Psoas muscle (tissue), 8 donors: Measurements from ENCODE around the gene PANK4. TPM values are rescaled to one million over a fixed set of nuclear protein-coding genes. Genes with fewer than 3 reads are reported as not detected.

Experiments used
- ATAC-seq, 4 donors: fragments of 200-7000 bp; cut with Tn5 transposase; one replicate each; pipeline ENCODE4 v1.9.1; 2020; ENCODE audit warnings: moderate library complexity in 3 of 4, mild to moderate bottlenecking in 2 of 4
- DNase-seq, 2 donors: peaks; one replicate each; pipeline ENCODE4 v3.0.0-alpha.2; 2020
- H3K27ac ChIP-seq: fragments of 200-600 bp; one replicate; pipeline ENCODE4 v1.8.0; 2022
- H3K27me3 ChIP-seq, 3 donors: fragments of 200-600 bp in 1 of 3; one replicate each; pipeline versions ENCODE4 v1.6.1 to v1.8.0; 2013 to 2022; ENCODE audit warnings: low read length in 2 of 3, mild to moderate bottlenecking in 2 of 3, moderate library complexity in 1 of 3; ENCODE audit not compliant: insufficient read depth in 3 of 3
- H3K36me3 ChIP-seq, 2 donors: fragments of 200-600 bp in 1 of 2; one replicate each; pipeline versions ENCODE4 v1.6.1 to v1.8.0; 2013 to 2022; ENCODE audit warnings: low read depth in 1 of 2, mild to moderate bottlenecking in 1 of 2, moderate library complexity in 1 of 2; ENCODE audit not compliant: insufficient read depth in 1 of 2
- H3K4me1 ChIP-seq: fragments of 200-600 bp; one replicate; pipeline ENCODE4 v1.8.0; 2022
- H3K4me3 ChIP-seq: fragments of 200-600 bp; one replicate; pipeline ENCODE4 v1.8.0; 2022; ENCODE audit warnings: mild to moderate bottlenecking
- H3K9me3 ChIP-seq: fragments of 200-600 bp; one replicate; pipeline ENCODE4 v1.8.0; 2022
- CTCF ChIP-seq: fragments of 200-600 bp; IDR thresholded peaks from one replicate; pipeline ENCODE4 v1.8.0; 2022; ENCODE audit warnings: antibody characterized with exemption
- WGBS, 3 donors: extraction: QIAGEN DNeasy Blood & Tissue Kit; methylation state at CpG; one replicate each; pipeline versions ENCODE4 v1.1.6 to v1.1.7; 2013; 5-methylcytosine and 5-hydroxymethylcytosine counted together
- intact Hi-C, 2 donors: fragments of 100-400 bp; cut with DNase I; formaldehyde crosslinking; loops; one replicate each; pipeline versions ENCODE4 v1.11.0 to v1.14.2; 2022
- polyA plus RNA-seq, 3 donors: library from polyadenylated mRNA; stranded (reverse); fragments of 200-250 nt; gene quantifications; one replicate each; pipeline ENCODE4 v1.2.3, GENCODE V29; 2013
- total RNA-seq, 4 donors: library from RNA; stranded (reverse); fragmentation: NEBNext Ultra II Directional in 2 of 4; extraction: Animal tissue kit (Norgen Biotek cat#: 25700) in 2 of 4; gene quantifications; one replicate each; pipeline versions ENCODE4 v1.2.1 to v1.2.4, GENCODE V29; 2021 to 2023
- donor health status: healthy with polysubstance abuse.
- donor health status: DM: no; HTN: no; CAD: no; lungs with moderate emphysema.
- donor health status: Bipolar disorder and iron deficiency.
- donor health status: healthy.
- donor health status: DM: yes; HTN: yes; CAD: no.
- donor health status: DM: no; HTN: no; CAD: no.
- donor health status: DM: no; HTN: no; CAD: no.
- donor health status: DM: yes; HTN: yes; CAD: no.

PANK4 gene
- total and polyA plus RNA-seq, 7 donors: 29.0 to 45.1 (median 31.9) TPM

GRCh38 chr1:2544093-2544874 lies 17.9 kb upstream of the PANK4 start:
- ATAC-seq (no peak), DNase-seq (no peak)
- H3K27me3 ChIP-seq: peaks cover 0 to 59% (median 14%) of the 10 kb centered on the region in 3 donors
- no peak overlapping the region for H3K27ac ChIP-seq
- H3K4me3 ChIP-seq: no peak overlapping the region
- no peaks in the 10 kb centered on the region for H3K9me3 ChIP-seq
- TF ChIP-seq CTCF: no peak
- H3K4me1 ChIP-seq: peaks cover 15% of the 10 kb centered on the region
- WGBS, 3 donors: 28 to 42% (median 35%) methylated on average over 26 of the region's 26 CpGs
- intact Hi-C loops: no loop called here
- H3K36me3 ChIP-seq: no peaks in the 10 kb centered on the region

GRCh38 chr1:2543543-2544092 lies 17.2 kb upstream of the PANK4 start:
- Histone ChIP-seq H3K27ac (no peak overlapping the region), H3K36me3 (no peaks in the 10 kb centered on the region), H3K27me3 (peaks cover 0 to 65% (median 14%) of the 10 kb centered on the region in 3 donors), H3K9me3 (no peaks in the 10 kb centered on the region), H3K4me1 (peaks cover 15% of the 10 kb centered on the region), H3K4me3 (no peak overlapping the region)
- ATAC-seq (no peak), DNase-seq (no peak)
- TF ChIP-seq CTCF: no peak
- WGBS, 3 donors: 13 to 19% (median 16%) methylated on average over 23 to 26 of the region's 26 CpGs
- intact Hi-C loops: no loop called here

- WGBS, 3 donors: 77 to 87% (median 86%) methylated on average over 10 to 11 of the region's 11 CpGs
- Histone ChIP-seq H3K9me3 (no peaks in the 10 kb centered on the region), H3K27me3 (peaks cover 0 to 67% (median 16%) of the 10 kb centered on the region in 3 donors), H3K4me1 (peaks cover 8% of the 10 kb centered on the region), H3K27ac (no peak overlapping the region), H3K36me3 (no peaks in the 10 kb centered on the region), H3K4me3 (no peak overlapping the region)
- intact Hi-C loops: no loop called here
- TF ChIP-seq CTCF: no peak
- no peak for DNase-seq
- no peak for ATAC-seq
Measured at GRCh38 chr1:2542246-2542915, 16.0 kb upstream of the PANK4 start.

- whole genome bisulfite sequencing, 3 donors: 68 to 74% (median 72%) methylated on average over 25 of the region's 25 CpGs
- Histone ChIP-seq H3K4me3 (no peak overlapping the region), H3K36me3 (no peaks in the 10 kb centered on the region), H3K4me1 (peaks cover 5% of the 10 kb centered on the region), H3K9me3 (no peaks in the 10 kb centered on the region), H3K27me3 (peaks cover 0 to 65% (median 13%) of the 10 kb centered on the region in 3 donors), H3K27ac (no peak overlapping the region)
- no peak for TF ChIP-seq CTCF
- no peak for ATAC-seq
- DNase-seq: peak in 1 of 2 donors; percentile 58
- intact Hi-C loops: no loop called here
Measured at GRCh38 chr1:2541619-2542245, 15.3 kb upstream of the PANK4 start.
